ENCODE results near the gene LRRC14B. TPM values are rescaled to one million over a fixed set of nuclear protein-coding genes. Genes with fewer than 3 reads are reported as not detected.
"Not testable (repeated sequence)": the region's sequence is repeated elsewhere in the genome, so short reads cannot be mapped to it uniquely, and the experiment has no call there.

LRRC14B gene
- polyA plus RNA-seq, 1 donor from 2014 or later: not detected

DNA sequence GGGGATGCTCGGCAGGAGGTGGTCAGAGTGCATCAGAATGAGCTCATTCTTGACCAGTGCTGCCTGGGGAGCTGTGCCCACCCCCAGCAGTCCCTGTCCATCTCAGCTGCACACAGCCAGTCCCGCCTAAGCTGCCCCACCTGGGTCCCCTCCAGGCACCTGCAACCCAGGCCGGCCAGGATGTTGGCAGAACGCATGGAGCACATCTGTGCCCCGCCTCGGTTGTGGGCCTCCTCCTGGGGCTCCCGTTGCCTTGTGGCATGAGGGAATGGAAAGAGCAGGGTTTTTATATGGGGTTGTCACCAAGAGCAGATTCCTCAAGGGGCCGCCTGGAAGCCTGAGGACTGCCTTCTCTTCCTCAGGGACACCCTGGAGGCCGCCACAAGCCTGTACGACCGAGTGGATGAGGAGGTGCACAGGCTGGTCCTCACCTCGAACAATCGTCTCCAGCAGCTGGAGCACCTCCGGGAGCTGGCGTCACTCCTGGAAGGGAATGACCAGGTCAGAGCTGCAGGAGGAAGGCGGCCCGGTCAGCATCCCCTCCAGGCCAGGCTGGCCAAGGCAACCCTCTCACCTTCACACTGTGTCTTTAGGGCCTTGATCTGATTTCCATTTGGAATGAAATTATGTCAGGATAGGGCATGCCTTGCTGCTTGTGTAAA lies 34.8 kb upstream of the LRRC14B start:
- no peaks in the 10 kb centered on the region for H3K9me3 Mint-ChIP-seq
- peaks cover 1% of the 10 kb centered on the region for H3K36me3 Mint-ChIP-seq
- no peaks in the 10 kb centered on the region for H3K4me1 Mint-ChIP-seq
- H3K27ac Mint-ChIP-seq: no peak overlapping the region
- no peak overlapping the region for H3K4me3 Mint-ChIP-seq
- peaks cover 9% of the 10 kb centered on the region for H3K27me3 Mint-ChIP-seq

DNA sequence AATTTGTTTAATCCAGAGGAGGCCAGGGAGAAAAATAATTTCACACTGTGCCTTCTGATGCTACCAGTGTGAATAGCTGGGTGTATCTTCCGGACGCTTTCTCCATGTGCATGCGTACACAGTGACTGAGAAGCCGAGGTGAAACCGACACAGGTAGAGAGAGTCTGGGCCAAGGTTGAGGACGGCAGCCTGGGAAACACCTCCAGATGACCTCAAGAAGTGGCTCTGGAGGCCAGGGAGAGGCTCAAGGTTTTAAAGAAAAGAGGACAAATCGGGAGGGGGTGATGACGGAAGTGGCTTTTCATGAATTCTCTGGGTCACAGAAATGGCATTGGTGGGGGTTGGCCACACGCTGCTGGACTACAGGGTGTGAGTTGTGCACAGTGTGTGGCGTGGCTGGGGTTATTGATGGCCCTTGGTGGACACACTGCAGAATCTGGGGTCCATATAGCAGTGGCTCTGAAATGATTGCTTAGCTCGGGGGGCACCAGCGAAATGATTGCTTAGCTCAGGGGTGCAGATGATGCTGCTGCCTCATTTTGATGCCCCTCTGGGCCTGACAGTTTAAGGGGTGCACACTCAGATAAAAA lies 34.1 kb upstream of the LRRC14B start:
- Mint-ChIP-seq H3K27me3 (peaks cover 9% of the 10 kb centered on the region), H3K9me3 (no peaks in the 10 kb centered on the region), H3K36me3 (peaks cover 1% of the 10 kb centered on the region), H3K27ac (no peak overlapping the region), H3K4me1 (no peaks in the 10 kb centered on the region), H3K4me3 (no peak overlapping the region)

DNA sequence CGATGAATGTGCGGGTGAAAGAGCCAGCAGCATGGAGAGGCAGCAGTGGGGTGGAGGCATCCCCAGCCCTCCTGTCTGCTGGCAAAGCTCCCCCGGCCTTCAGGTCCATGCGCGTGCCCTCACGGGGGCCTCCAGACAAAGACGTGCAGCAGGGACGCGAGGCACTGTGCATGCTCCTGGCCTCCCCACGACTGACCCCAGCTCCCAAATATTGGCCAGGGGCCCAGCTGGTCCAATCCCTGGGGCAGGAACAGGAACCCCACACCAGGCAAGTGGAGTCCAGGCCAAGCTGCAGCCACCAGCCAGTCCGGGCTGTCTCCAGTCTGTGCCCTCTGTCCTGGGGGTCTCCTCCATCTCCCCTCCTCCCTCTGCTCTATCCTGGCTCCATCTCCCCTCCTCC lies 33.5 kb upstream of the LRRC14B start:
- H3K27ac Mint-ChIP-seq: no peak overlapping the region
- H3K27me3 Mint-ChIP-seq: peaks cover 9% of the 10 kb centered on the region
- H3K4me3 Mint-ChIP-seq: no peak overlapping the region
- no peaks in the 10 kb centered on the region for H3K4me1 Mint-ChIP-seq
- H3K36me3 Mint-ChIP-seq: peaks cover 1% of the 10 kb centered on the region
- no peaks in the 10 kb centered on the region for H3K9me3 Mint-ChIP-seq

DNA sequence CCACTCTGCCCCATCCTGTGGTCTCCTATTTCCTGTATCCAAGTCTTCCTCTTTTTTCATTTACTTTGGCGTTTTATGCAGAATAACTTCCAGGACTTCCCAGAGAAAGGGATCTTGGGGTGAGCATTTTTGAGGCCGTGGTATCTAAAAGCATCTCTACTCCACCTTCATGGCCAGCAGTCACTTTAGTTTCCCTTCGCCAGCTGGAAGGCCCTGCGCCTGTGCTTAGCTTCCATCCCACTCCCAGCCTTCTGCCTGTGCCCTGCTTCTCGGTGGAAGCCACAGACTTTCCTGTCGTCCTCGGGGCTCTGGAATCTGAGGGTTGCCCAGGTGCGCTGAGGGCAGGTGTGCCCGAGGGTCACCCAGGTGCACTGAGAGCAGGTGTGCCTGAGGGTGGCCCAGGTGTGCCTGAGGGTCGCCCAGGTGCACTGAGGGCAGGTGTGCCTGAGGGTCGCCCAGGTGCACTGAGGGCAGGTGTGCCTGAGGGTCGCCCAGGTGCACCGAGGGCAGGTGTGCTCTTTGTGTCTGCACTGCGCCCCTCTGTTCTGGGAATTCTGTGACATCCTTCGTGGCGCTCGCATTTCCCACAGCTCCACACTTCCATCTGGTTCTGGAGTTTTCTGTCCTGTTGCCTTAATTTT lies 32.4 kb upstream of the LRRC14B start:
- Mint-ChIP-seq H3K4me1 (peaks cover 0 to 1% (median 0%) of the 10 kb centered on the region in 3 donors), H3K27me3 (peaks cover 9% of the 10 kb centered on the region), H3K4me3 (no peak overlapping the region), H3K9me3 (no peaks in the 10 kb centered on the region), H3K27ac (no peak overlapping the region), H3K36me3 (peaks cover 1% of the 10 kb centered on the region)

DNA sequence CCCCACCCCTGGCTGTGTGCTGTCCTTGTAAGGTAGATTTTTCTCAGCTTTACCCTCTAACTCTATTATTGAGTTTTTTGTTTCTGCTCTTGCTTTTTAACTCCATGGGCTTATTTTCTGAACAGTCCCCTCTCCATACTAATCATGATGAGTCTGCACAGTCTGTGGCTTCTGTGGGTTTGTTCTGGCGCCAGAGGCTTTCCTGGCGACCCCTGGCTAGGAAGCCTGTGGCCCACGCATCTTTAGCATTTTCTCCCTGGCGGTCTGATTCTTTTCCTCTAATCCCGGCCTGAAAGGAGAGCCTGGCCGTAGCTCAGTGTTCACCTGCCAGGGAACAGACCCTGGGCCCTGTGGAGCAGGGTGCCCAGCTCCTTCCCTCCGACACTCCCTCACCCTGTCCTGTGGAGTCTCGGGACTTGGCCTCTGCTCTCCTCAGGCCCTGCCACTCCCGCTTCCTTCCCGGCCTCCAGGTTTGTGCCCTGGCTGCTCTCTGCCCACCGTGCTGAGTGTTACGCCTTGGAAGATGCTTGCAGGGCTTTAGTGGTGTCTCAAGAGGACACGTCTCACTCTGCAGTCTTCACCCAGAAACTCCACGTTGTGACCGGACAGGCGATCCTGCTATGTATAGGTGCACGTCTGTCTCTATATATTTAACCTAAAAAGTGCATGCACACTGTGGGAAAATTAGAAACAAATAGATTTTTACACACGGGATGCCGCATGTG lies 31.7 kb upstream of the LRRC14B start:
- H3K27ac Mint-ChIP-seq: no peak overlapping the region
- H3K9me3 Mint-ChIP-seq: no peaks in the 10 kb centered on the region
- no peaks in the 10 kb centered on the region for H3K36me3 Mint-ChIP-seq
- no peak overlapping the region for H3K4me3 Mint-ChIP-seq
- H3K4me1 Mint-ChIP-seq: peaks cover 0 to 2% (median 0%) of the 10 kb centered on the region in 3 donors
- H3K27me3 Mint-ChIP-seq: peaks cover 9% of the 10 kb centered on the region

DNA sequence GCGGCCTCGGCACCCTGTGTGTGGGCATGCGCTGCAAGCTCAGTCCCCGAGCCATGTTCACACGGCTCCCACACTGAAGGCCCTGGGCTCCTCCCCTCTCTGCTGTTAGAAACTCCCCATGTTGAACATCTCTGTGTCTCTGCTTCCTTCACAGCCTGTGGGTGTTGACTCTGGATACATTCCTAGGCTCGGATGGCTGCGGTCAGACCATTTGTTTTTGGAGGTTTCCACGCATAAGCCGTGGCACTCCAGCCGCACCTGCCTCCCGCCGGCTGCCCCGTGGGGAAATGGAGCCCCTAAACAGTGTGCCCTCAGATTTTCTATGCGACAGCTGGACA lies 31.2 kb upstream of the LRRC14B start:
- H3K4me1 Mint-ChIP-seq: peaks cover 0 to 2% (median 0%) of the 10 kb centered on the region in 3 donors
- no peaks in the 10 kb centered on the region for H3K9me3 Mint-ChIP-seq
- no peak overlapping the region for H3K27ac Mint-ChIP-seq
- no peak overlapping the region for H3K4me3 Mint-ChIP-seq
- peaks cover 9% of the 10 kb centered on the region for H3K27me3 Mint-ChIP-seq
- H3K36me3 Mint-ChIP-seq: no peaks in the 10 kb centered on the region

DNA sequence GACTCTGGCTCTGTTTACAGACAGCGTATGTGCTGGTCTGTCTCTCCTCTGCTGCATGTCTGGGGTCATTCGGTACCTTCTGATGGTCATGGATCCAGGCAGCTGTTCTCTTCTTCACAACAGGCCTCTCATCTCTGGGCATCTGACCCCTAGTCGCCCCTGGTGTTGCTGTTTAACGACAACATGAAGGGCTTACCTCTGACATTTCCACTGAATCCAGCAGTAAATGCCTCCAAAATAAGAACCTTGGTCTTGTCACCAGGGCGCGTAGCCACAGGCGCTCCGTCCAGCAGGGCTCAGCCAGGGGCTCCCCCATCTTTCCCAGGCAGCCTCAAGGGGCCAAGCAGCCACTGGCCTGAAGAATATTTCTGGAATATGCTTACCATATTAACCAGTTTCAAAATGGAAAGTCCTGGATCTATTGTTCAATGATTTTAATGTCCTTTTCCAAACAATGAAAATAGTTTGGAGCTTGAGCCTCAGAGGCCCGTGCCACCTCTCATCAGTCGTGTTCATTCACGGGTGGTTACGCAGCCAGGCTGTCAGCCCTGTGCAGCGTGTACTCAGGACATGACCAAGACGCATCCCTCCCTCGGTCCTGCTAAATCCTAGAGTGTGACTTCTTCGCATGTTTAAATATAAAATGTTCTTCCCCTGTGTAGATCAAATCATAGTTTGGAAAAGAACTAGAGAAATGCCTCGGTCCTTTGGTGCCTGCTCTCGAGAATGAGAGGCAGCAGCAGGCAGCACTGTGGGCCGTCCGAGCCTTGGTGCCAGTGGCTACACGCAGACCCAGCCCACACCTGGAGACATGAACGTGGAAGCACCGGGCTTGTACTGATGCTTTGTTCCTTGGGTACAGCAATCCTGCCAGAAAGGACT lies 30.1 kb upstream of the LRRC14B start:
- Mint-ChIP-seq H3K27ac (no peak overlapping the region), H3K9me3 (no peaks in the 10 kb centered on the region), H3K4me1 (peaks cover 0 to 2% (median 0%) of the 10 kb centered on the region in 3 donors), H3K4me3 (no peak overlapping the region), H3K27me3 (peaks cover 9% of the 10 kb centered on the region), H3K36me3 (no peaks in the 10 kb centered on the region)

DNA sequence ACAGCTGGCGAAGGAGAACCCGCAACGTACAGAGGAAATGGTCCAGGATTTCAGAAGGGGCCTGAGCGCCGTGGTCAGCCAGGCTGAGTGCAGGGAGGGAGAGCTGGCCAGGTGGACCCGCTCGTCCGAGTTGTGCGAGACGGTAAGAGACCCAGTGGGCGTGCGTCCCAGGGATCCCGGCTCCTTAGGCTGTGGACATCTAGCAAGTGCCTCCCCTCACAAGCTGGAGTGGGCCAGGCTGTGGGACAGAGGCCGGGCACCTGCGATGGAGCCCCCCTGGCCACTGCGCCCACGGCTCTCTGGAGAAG lies 29.5 kb upstream of the LRRC14B start:
- no peaks in the 10 kb centered on the region for H3K36me3 Mint-ChIP-seq
- H3K27me3 Mint-ChIP-seq: peaks cover 7% of the 10 kb centered on the region
- H3K4me3 Mint-ChIP-seq: no peak overlapping the region
- peaks cover 0 to 2% (median 0%) of the 10 kb centered on the region in 3 donors for H3K4me1 Mint-ChIP-seq
- H3K9me3 Mint-ChIP-seq: no peaks in the 10 kb centered on the region
- no peak overlapping the region for H3K27ac Mint-ChIP-seq

DNA sequence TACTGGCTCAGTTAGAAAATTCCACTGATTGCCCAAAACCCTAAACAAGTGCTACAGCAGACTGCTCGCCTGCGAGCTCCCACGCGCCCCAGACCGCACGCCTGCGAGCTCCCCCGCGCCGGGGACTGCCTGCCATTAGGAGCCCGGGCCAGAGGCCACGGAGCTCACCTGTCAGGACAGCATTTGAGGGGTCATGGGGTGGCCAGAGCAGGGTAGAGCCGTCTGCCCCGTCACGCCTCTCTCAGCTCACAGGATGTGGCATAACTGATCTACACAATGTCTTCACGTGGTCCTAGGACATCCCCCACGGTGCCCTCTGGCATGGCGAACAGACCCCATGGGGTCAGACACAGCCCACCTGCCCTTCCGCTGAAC lies 29.1 kb upstream of the LRRC14B start:
- Mint-ChIP-seq H3K27me3 (peaks cover 7% of the 10 kb centered on the region), H3K4me3 (no peak overlapping the region), H3K4me1 (peaks cover 0 to 2% (median 0%) of the 10 kb centered on the region in 3 donors), H3K9me3 (no peaks in the 10 kb centered on the region), H3K27ac (no peak overlapping the region), H3K36me3 (no peaks in the 10 kb centered on the region)

DNA sequence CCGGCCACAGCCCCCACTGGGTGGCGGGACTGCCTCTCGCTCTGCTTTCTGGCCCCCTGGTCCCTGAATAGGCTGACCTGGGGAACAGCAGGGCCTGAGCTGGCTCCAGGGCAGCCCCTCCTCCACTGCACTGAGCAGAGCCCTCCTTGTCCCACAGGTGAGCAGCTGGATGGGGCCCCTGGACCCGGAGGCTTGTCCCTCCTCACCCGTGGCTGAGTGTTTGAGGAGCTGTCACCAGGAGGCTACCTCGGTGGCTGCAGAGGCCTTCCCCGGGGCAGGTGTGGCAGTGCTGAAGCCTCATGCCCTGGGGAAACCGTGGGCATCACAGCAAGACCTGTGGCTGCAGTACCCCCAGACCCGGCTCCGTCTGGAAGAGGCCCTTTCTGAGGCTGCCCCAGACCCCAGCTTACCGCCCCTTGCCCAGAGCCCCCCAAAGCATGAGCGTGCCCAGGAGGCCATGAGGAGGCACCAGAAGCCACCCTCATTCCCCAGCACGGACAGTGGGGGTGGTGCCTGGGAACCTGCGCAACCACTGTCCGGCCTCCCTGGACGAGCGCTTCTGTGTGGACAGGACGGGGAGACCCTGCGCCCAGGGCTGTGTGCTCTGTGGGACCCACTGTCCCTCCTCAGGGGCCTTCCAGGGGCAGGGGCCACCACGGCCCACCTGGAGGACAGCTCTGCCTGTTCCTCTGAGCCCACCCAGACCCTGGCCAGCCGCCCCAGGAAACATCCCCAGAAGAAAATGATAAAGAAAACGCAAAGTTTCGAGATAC lies 28.5 kb upstream of the LRRC14B start:
- Mint-ChIP-seq H3K27me3 (peaks cover 7% of the 10 kb centered on the region), H3K9me3 (no peaks in the 10 kb centered on the region), H3K4me3 (no peak overlapping the region), H3K27ac (no peak overlapping the region), H3K4me1 (peaks cover 0 to 2% (median 0%) of the 10 kb centered on the region in 3 donors), H3K36me3 (no peaks in the 10 kb centered on the region)

DNA sequence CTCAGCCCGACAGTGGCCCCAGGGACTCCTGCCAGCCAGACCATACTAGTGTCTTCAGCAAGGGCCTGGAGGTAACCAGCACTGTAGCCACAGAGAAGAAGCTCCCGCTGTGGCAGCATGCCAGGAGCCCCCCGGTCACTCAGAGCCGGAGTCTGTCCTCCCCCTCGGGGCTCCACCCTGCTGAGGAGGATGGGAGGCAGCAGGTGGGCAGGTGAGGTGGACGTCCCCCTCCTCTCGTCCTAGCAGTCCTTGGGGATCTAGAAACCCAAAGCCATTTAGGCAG lies 28.0 kb upstream of the LRRC14B start:
- Mint-ChIP-seq H3K9me3 (no peaks in the 10 kb centered on the region), H3K27me3 (peaks cover 7% of the 10 kb centered on the region), H3K4me3 (no peak overlapping the region), H3K4me1 (peaks cover 0 to 2% (median 0%) of the 10 kb centered on the region in 3 donors), H3K27ac (no peak overlapping the region), H3K36me3 (no peaks in the 10 kb centered on the region)

DNA sequence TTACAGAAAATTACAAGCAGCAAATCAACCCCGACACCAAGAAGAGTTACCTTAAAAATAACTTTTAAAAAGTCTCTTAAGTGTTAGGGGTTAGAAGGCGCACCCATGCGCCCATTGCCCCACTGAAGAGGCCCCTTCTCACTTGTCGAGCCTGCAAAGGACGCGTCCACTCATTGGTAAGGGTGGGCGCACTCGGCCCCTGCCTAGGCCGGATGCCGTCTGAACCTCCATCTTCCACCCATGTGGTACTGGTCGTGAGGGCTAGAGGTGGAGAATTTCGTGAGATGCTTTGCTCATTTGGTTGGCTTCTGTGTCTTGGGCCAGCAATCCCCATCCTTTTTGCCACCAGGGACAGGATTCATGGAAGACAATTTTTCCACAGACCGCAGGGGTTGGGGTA lies 27.5 kb upstream of the LRRC14B start:
- peaks cover 0 to 2% (median 0%) of the 10 kb centered on the region in 3 donors for H3K4me1 Mint-ChIP-seq

DNA sequence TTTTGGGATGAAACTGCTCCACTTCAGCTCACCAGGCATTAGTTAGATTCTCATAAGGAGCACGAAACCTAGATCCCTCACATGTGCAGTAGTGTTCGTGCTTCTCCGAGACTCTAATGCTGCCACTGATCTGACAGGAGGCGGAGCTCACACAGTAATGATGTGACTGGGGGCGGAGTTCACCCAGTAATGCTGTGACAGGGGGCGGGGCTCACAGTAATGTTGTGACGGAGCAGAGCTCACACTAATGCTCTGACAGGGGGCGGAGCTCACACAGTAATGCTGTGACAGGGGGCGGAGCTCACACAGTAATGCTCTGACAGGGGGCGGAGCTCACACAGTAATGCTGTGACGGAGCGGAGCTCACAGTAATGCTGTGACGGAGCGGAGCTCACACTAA lies 27.1 kb upstream of the LRRC14B start:
- Mint-ChIP-seq H3K9me3 (no peaks in the 10 kb centered on the region), H3K4me1 (peaks cover 0 to 2% (median 0%) of the 10 kb centered on the region in 3 donors), H3K27ac (no peak overlapping the region)

More for the DNA sequence above, 27.5 kb upstream of the LRRC14B start:
- Mint-ChIP-seq H3K4me3 (no peak overlapping the region), H3K9me3 (no peaks in the 10 kb centered on the region), H3K27me3 (peaks cover 4% of the 10 kb centered on the region), H3K27ac (no peak overlapping the region), H3K36me3 (no peaks in the 10 kb centered on the region)

DNA sequence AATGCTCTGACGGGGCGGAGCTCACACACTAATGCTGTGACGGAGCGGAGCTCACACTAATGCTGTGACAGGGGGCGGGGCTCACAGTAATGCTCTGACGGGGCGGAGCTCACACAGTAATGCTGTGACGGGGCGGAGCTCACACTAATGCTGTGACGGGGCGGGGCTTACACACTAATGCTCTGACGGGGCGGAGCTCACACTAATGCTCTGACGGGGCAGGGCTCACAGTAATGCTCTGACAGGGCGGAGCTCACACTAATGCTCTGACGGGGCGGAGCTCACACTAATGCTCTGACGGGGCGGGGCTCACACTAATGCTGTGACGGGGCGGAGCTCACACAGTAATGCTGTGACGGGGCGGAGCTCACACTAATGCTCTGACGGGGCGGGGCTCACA lies 26.5 kb upstream of the LRRC14B start:
- not testable (repeated sequence) for H3K27me3 Mint-ChIP-seq, H3K4me1 Mint-ChIP-seq, H3K36me3 Mint-ChIP-seq, H3K4me3 Mint-ChIP-seq, H3K27ac Mint-ChIP-seq, H3K9me3 Mint-ChIP-seq

More for the DNA sequence above, 27.1 kb upstream of the LRRC14B start:
- H3K4me3 Mint-ChIP-seq: no peak overlapping the region
- H3K36me3 Mint-ChIP-seq: no peaks in the 10 kb centered on the region
- peaks cover 3% of the 10 kb centered on the region for H3K27me3 Mint-ChIP-seq
